GM21423 (cell line): ENCODE results near the gene COBL.

Experiments
- ATAC-seq: cut with Tn5 transposase; IDR thresholded peaks from one replicate; pipeline ENCODE4 v1.9.1; 2021; ENCODE audit warnings: mild to moderate bottlenecking, moderate library complexity; ENCODE audit not compliant: unreplicated experiment

The COBL gene

GRCh38 chr7:51126813-51127617, 189.6 kb downstream of the COBL start:
- no peak for ATAC-seq

DNA sequence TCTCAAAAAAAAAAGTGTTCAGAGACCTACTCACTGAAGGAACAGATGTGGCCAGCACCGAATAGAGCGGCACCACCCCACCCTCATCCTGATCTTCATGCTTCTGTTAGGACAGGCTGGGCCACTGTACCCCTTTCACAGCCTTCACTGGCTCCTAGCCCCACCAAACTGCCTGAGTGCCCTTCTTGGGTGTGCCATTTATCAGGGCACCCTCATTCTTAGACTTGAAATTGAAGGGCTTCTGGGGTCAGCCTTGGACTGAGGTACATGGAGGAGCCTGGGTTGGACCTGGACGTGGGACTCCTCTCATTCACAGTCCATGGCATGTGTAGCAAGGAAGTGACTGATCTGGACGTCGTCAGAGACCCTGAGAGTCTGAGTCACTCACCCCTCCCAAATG, 190.3 kb downstream of the COBL start:
- no peak for ATAC-seq

DNA sequence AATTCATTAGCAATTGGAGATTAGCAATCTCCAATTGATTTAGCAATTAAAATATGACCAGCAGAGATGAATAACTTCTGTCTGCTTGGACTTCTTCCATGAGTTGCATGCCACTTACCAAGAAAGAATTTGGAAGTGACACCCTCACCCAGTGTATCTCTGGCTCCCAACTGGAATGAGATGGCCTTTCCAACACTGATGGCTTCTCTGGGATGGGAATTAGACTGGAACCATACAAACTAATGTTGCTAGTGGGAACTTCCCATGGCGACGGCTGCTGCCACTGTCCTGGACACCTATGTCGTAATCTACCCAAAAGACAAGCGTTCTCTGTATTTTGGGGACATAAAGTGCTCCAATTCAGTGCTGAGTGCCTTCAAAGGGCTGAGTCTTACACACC, 192.3 kb downstream of the COBL start:
- ATAC-seq: no peak

GRCh38 chr7:51123322-51124019, 193.1 kb downstream of the COBL start:
- ATAC-seq: no peak

- ATAC-seq: no peak
These were observed 194.6 kb downstream of the COBL start for GRCh38 chr7:51121931-51122425.

GRCh38 chr7:51121036-51121790, 195.4 kb downstream of the COBL start:
- ATAC-seq: no peak

DNA sequence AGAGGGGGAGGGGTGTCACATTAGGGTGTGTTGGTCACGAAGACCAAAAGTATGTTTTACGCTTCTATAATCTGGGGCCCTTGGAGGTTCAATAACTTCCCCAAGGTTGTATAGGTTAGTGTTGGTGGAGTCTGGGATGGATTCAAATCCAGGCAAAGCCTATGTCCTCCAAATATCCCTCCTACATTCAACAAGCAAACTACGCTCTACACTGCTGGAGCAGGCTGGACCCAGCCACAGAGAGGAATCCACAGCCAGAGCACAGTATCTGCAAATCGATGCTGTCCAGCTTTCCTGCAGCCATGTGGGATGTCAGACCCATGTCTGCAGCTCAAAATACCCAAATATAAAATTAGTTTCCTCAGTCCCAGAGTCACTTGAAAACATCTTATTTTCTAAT, 198.0 kb downstream of the COBL start:
- ATAC-seq: no peak

GRCh38 chr7:51114501-51114900, 202.1 kb downstream of the COBL start:
- no peak for ATAC-seq

- ATAC-seq: no peak
These were observed 202.6 kb downstream of the COBL start for GRCh38 chr7:51113962-51114361.

DNA sequence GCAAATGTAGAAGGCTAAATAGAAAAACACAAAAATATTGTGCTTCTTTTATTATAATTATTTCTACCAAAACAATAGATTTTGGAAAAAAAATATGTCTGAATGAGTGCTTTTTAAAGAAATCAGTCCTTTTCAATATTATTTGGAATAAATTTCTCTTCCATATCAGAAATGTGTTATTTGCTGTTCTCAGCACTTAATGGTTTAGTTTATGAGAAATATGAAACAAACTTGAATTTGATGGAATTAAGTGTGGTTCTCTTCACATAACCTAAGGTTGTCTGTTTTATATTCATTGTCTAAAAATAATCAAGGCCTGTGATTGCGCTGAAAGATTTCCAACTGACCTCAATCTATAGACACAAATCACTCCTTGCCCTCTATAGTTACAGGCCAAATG, 203.0 kb downstream of the COBL start:
- no peak for ATAC-seq

DNA sequence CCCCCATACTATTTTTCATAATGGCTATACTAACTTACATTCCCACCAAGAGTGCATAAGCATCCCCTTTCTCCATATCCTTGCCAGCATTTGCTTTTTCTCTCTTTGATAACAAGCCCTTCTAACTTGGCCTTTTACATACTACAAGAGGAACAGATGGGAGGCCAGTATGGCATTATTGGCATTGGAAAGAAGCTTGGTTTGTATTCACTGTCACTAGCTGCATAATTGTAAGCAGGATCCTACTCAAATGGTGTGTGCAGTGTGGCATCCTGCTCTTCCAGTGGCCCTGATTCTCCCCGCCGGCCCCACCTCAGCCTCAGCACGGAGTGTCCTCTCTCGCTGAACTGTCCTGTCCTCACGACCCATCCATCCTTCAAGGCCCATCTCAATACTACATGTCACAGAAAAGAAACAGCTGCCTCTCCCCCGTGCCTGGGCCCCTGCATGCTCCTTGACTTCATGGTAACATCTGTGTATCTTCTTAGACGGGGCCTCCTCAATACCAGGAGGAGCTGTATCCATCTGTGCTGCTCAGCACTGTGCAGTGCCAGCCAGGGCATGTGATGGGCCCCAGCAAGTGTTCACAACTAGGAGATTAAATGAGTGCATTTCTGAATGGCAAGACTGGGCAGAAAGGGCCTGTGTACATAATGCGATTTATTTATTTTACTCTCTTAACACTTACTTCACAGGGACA, 205.2 kb downstream of the COBL start:
- no peak for ATAC-seq

DNA sequence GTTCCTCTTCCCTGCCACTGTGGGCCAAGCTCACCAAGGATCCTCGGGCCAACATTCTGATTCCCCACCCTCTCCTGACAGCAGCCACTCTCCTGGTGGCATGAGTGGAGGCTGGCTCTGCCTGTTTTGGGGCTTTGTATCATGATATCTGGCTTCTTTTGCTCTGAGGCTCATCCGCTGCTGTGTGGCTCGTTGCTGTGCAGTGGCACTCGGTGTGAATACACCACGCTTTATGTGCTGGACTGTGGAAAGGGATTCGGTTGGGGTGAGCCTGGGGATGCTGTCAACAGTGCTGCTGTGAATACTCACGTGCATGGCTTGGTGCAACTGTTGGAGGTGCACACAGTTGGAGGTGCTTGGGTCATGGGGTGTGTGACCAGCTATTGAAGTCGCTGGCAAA, 208.5 kb downstream of the COBL start:
- no peak for ATAC-seq

DNA sequence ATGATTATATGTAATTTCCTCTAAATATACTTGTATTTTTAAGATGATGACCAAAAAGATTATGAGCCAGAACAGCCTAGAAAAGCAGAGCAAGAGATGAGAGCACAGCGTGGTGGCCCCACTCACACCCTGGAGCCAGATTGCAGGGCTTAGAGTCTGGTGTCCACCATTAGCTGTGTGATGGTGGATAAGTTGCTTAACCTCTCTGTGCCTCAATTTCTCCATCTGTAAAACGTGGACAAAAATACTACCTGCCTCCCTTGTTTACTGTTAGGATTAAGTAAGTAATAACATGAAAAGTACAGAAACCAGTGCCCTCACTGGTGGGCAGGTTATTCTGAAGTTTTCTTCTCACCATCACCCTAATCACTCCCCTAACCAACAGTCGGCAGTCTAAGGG, 212.3 kb downstream of the COBL start:
- no peak for ATAC-seq

DNA sequence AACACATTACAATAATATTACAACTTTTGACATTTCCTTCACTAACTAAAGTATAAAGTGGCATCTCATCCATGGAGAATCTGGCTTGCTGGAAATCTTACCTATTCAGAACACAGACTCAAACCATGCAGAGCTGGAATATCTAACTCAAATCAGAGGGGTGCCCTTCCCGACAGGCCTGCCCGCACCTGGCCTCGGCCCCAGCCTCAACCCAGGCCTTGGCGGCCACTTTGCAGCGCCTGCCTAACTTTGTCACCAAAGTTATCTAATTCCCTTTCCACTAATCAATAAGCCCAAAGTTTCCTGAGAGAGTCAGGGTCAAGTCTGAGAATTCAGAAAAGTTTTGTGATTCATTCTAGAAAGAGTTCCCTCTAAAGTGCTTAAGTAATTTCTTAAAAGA, 212.9 kb downstream of the COBL start:
- no peak for ATAC-seq

- ATAC-seq: no peak
These were observed 213.8 kb downstream of the COBL start for GRCh38 chr7:51102828-51103227.

- ATAC-seq: no peak
These were observed 215.4 kb downstream of the COBL start for GRCh38 chr7:51101111-51101757.

DNA sequence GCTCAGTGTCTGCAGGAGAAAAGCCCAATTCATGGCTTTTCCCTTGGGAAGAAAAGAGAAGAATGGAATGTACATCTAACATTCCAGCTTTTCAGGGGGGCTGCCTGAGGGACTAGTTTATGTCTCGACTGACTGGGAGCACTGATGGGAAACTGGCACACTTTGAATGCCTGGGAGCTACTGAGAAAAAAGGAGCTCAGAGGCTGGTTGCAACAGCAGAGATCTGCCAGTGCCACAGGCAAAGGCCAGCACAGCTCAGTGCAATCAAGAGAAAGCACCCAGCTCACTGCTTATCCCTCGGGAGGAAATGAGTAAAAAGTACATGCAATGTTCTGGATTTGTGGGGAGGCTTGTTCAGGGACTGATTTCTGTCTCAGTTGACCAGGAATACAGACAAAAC, 226.2 kb downstream of the COBL start:
- ATAC-seq: no peak

DNA sequence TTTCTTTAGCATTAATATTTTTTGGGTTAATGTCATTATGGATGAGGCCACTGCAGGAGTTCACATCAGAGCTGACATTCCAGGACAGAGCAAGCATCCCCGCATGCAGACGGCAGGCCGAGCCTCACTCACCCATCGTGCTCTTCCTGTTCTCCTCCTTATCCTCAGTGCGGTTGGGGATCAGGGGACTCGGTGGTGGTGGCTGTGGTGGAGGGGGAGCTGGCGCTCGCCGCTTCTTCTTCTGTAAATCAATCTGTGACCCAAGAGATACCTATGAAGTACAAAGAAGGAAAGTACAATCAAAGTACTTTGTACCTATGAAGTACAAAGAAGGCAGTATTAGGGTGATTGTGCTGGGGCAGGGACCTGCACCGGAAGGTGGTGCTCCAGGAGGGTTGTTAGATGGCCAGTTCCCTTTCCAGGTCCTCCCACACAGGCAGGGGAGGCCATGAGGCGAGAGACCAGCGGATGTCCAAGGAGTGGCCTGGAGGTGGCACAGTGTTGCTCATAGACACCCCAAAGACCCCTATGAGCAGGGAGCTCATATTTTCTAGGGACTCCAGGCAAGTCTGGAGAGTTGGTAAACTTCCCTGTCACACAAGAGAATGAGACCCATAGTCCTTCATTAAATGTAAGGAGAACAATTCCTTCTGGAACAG, 231.4 kb downstream of the COBL start:
- no peak for ATAC-seq

DNA sequence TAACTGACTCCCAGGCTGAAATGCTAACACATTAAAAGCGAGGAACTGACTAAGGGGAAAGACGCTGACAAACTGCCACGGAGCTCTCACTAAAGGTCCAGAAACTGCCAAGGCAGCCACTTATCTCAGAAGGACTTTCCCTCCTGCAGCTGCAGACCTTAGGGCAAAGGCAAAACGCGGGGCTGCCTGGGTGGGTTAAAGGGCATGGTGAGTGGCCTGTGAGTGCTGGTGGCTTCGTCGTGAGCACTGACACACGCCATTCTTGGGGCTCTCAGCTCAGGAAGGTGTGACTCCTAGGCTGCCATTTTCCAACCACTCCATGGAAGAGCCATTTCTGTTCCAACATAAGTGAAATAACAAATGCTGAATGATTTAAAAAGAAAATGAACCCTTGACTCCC, 232.5 kb downstream of the COBL start:
- no peak for ATAC-seq

GRCh38 chr7:51082940-51083533, 233.6 kb downstream of the COBL start:
- no peak for ATAC-seq
